HepG2 (cell line): ENCODE data around the gene GRB10. TPM values are rescaled to one million over a fixed set of nuclear protein-coding genes. Genes with fewer than 3 reads are reported as not detected.

Source experiments
- ATAC-seq: fragments of 200-7000 bp; cut with Tn5 transposase; 3 replicates; pipeline ENCODE4 v1.9.1; 2020; ENCODE audit warnings: mild to moderate bottlenecking, moderate library complexity
- BruUV-seq: library from RNA; stranded (reverse); fragments of 400-500 nt; replicated peaks from 2 replicates; lab custom pipeline; 2021; lab: Mats Ljungman, UMichigan
- CTCF ChIA-PET: fragments of 300-600 bp; formaldehyde crosslinking; extraction: SDS; loops from one replicate; lab custom pipeline; 2021; ENCODE audit warnings: low total read pairs, inconsistent platforms, low intra/inter-chr PET ratio; lab: Yijun Ruan, JAX
- POLR2A ChIA-PET: fragments of 350-600 bp; sonication (Branson Sonifier 250); formaldehyde crosslinking; loops from one replicate; lab custom pipeline; 2020; ENCODE audit warnings: antibody characterized with exemption, inconsistent platforms; lab: Yijun Ruan, JAX
- DNase-seq: peaks from one replicate; pipeline ENCODE4 v3.0.0-alpha.2; 2015; ENCODE audit warnings: low spot score
- FAIRE-seq: peaks from 3 replicates; lab custom pipeline; 2011; peaks lifted over from hg19 to GRCh38; lab: Jason Lieb, UNC
- H2AFZ ChIP-seq: one replicate; pipeline ENCODE4 v1.6.1; 2011; ENCODE audit warnings: low read length, inconsistent platforms
- H3K27ac ChIP-seq: fragments of 300-600 bp; 3 replicates; pipeline ENCODE4 v1.8.0; 2011; ENCODE audit warnings: mixed run types, mild to moderate bottlenecking, mixed read lengths, low read length, inconsistent platforms; ENCODE audit not compliant: insufficient read depth; ENCODE audit errors: extremely low read length
- H3K27me3 ChIP-seq, 2 experiments: fragments of 200-600 bp in 1 of 2; 2 replicates in 1 of 2; 3 replicates in 1 of 2; pipeline versions ENCODE4 v1.6.0 to v1.8.0; 2011; ENCODE audit warnings: low read length in 2 of 2, mild to moderate bottlenecking in 2 of 2, moderate library complexity in 2 of 2, inconsistent platforms in 1 of 2; ENCODE audit not compliant: insufficient read depth in 2 of 2, control insufficient read depth in 1 of 2
- H3K36me3 ChIP-seq, 2 experiments: fragments of 200-600 bp in 1 of 2; replicated peaks in 1 of 2; 2 replicates in 1 of 2; 3 replicates in 1 of 2; pipeline versions ENCODE4 v1.5.1 to v1.8.0; 2011; ENCODE audit warnings: low read length in 2 of 2, inconsistent platforms in 1 of 2; ENCODE audit not compliant: insufficient read depth in 2 of 2, control insufficient read depth in 1 of 2
- H3K4me1 ChIP-seq: 2 replicates; pipeline ENCODE4 v1.5.1; 2012; ENCODE audit warnings: low read length, inconsistent platforms; ENCODE audit not compliant: insufficient read depth
- H3K4me2 ChIP-seq: 2 replicates; pipeline ENCODE4 v1.6.0; 2011; ENCODE audit warnings: low read depth, low read length, inconsistent platforms
- H3K4me3 ChIP-seq, 3 experiments: fragments of 200-600 bp in 1 of 3; sonication (generic), shearing (Covaris generic) in 1 of 3; replicated peaks in 1 of 3; 2 replicates each; pipeline ENCODE4 v1.5.1; 2011 to 2016; ENCODE audit warnings: low read length in 3 of 3, inconsistent platforms in 2 of 3, low read depth in 2 of 3, mild to moderate bottlenecking in 2 of 3, control low read depth in 1 of 3, mixed read lengths in 1 of 3; ENCODE audit not compliant: insufficient read depth in 1 of 3
- H3K79me2 ChIP-seq: one replicate; pipeline ENCODE4 v1.6.1; 2011; ENCODE audit warnings: low read length, inconsistent platforms; ENCODE audit not compliant: insufficient read depth
- H3K9ac ChIP-seq: 2 replicates; pipeline ENCODE4 v1.6.0; 2011; ENCODE audit warnings: mild to moderate bottlenecking, low read depth, low read length, inconsistent platforms; ENCODE audit not compliant: insufficient read depth
- H3K9me3 ChIP-seq: 2 replicates; pipeline ENCODE4 v1.5.1; 2012; ENCODE audit warnings: mild to moderate bottlenecking, low read length
- H4K20me1 ChIP-seq: 2 replicates; pipeline ENCODE4 v1.6.0; 2011; ENCODE audit warnings: inconsistent platforms, mild to moderate bottlenecking, low read length, moderate library complexity; ENCODE audit not compliant: insufficient read depth
- CHCHD3 ChIP-seq: sonication (generic); formaldehyde crosslinking; IDR thresholded peaks from 2 replicates; pipeline ENCODE4 v1.8.0; 2022; ENCODE audit warnings: mild to moderate bottlenecking, missing genetic modification reagents, moderate library complexity
- EZH2 ChIP-seq: conservative IDR thresholded peaks from 2 replicates; pipeline ENCODE4 v1.6.1; 2012; ENCODE audit warnings: mild to moderate bottlenecking, low read depth, low read length, moderate library complexity
- GFI1 ChIP-seq: sonication (generic); formaldehyde crosslinking; IDR thresholded peaks from 2 replicates; pipeline ENCODE4 v1.5.0; 2020; ENCODE audit warnings: missing genetic modification reagents, mild to moderate bottlenecking, borderline replicate concordance
- HHEX ChIP-seq: IDR thresholded peaks from 2 replicates; pipeline ENCODE4 v1.6.1; 2016; ENCODE audit warnings: control low read depth
- RBFOX2 ChIP-seq: fragments of 200-400 bp; formaldehyde crosslinking; IDR thresholded peaks from 2 replicates; pipeline ENCODE4 v1.6.1; 2017; ENCODE audit warnings: low read depth, mild to moderate bottlenecking, low read length
- ZEB1 ChIP-seq: IDR thresholded peaks from 2 replicates; pipeline ENCODE4 v1.6.1; 2012; ENCODE audit warnings: mild to moderate bottlenecking, low read depth, inconsistent platforms; ENCODE audit not compliant: insufficient replicate concordance
- ZNF563 ChIP-seq: sonication (generic); formaldehyde crosslinking; IDR thresholded peaks from 2 replicates; pipeline ENCODE4 v1.8.0; 2022; ENCODE audit warnings: mild to moderate bottlenecking, moderate library complexity, missing genetic modification reagents
- ZNF777 ChIP-seq: sonication (generic); formaldehyde crosslinking; IDR thresholded peaks from 2 replicates; pipeline ENCODE4 v1.4.0; 2020; ENCODE audit warnings: missing genetic modification reagents
- WGBS: methylation state at CpG from one replicate; pipeline ENCODE4 v1.1.6; 2017; ENCODE audit warnings: low lambda C conversion rate; 5-methylcytosine and 5-hydroxymethylcytosine counted together
- in situ Hi-C: cut with HindIII; loops from 2 replicates; pipeline ENCODE4 v1.10.0; 2017; ENCODE audit warnings: low pct_unique_long_range_greater_than_20kb; ENCODE audit not compliant: extremely low pct_ligation_motif_present
- intact Hi-C: fragments of 100-400 bp; cut with micrococcal nuclease; formaldehyde crosslinking; loops from one replicate; pipeline ENCODE4 v1.10.0; 2022; ENCODE audit not compliant: unreplicated experiment
- polyA plus RNA-seq, 8 experiments: library from polyadenylated mRNA; depleted of rRNA in 3 of 8; stranded (reverse) in 7 of 8; unstranded in 1 of 8; fragments of >200 nt; fragmentation: Illumina TruSeq in 4 of 8; extraction: Trizol in 4 of 8; gene quantifications; 2 replicates each; pipeline versions ENCODE4 v1.2.1 to v1.2.3, GENCODE V29; 2011 to 2016; ENCODE audit warnings: low read depth in 4 of 8, missing spikeins in 1 of 8, mixed read lengths in 1 of 8; ENCODE audit not compliant: insufficient read depth in 1 of 8
- total RNA-seq, 5 experiments: library from RNA; depleted of rRNA; stranded (reverse); fragments of >200 nt; fragmentation: Illumina TruSeq; extraction: Trizol; gene quantifications; 2 replicates each; pipeline ENCODE4 v1.2.3, GENCODE V29; 2016; ENCODE audit warnings: low read depth in 1 of 5
- TF ChIP-seq, protein P1 (sequence below): sonication (generic); formaldehyde crosslinking; IDR thresholded peaks from 2 replicates; pipeline ENCODE4 v1.4.0; 2020; ENCODE audit warnings: missing genetic modification reagents

GRB10 gene
- total and polyA plus RNA-seq, 2 of the 13 experiments (the other 11 are each of a cell fraction or from before 2014, with no cell fraction given): 4.0 to 6.8 TPM

DNA sequence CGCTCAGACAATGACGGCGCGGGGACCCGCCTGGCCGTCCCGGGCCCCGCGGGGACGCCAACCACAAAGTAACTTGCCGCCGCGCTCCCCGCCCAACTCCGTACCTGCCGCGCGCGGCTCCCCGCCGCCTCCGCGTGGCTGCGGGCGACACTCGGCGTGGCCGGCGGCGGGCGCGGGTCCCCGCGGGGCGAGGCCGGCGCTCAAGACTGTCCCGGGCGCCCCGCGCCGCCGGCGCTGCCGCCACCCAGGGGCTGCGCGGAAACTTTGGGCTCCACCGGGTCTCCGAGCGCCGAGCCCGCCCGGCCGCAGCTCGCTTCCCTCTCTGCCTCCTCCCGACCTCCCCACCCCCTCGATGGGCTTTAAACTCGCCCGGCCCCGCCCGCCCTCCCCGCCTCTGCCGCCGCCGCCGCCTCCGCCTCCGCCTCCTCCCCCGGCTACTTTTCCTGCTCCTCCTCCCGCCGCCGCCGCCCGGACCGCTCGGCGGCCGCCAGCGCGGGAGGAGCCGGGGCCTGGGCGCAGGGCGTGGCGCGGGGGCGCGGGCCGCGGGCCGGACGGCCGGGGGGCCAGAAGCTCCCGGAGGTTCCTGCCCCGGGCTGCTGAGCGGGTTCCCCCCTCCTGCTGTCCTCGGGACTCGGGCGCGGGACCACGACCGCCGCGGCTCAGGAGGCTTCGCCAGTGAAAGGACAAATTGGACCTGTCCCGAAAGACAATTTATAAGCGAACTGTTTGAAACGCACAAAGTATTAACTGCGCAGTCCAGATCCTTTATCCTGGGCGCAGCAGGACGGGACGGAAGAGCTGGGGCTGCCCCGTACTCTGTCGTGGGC is 10.6 kb upstream of the GRB10 start:
- DNase-seq (no peak), FAIRE-seq (no peak), ATAC-seq (peak; percentile 59)
- in situ Hi-C loops: no loop called here
- H2AFZ ChIP-seq: no peak overlapping the region
- CTCF ChIA-PET: no interaction called here
- no TSS peak for BruUV-seq
- peaks cover 18% of the 10 kb centered on the region for H3K4me1 ChIP-seq
- H4K20me1 ChIP-seq: 0 out of 2 replicates have a peak, but pooled peaks cover 4% of the 10 kb centered on the region
- peak overlapping the region; percentile 38 to 70 (median 45); a peak in 5 of 6 replicates for H3K4me3 ChIP-seq
- H3K36me3 ChIP-seq: no peaks in the 10 kb centered on the region
- H3K27me3 ChIP-seq: peaks cover 2 to 30% of the 10 kb centered on the region in 2 experiments; a peak in 4 of 5 replicates
- POLR2A ChIA-PET: no interaction called here
- intact Hi-C loops: loop anchor here (2.0 to 5.0 kb wide), 2 partner anchors 76 to 97 kb away; no protein-coding TSS in a partner anchor
- 8% methylated on average over 5 of the region's 113 CpGs for WGBS
- H3K27ac ChIP-seq: no peak overlapping the region
- H3K9ac ChIP-seq: no peak overlapping the region
- peaks cover 3% of the 10 kb centered on the region for H3K79me2 ChIP-seq
- H3K9me3 ChIP-seq: peaks cover 9% of the 10 kb centered on the region
- no peak for TF ChIP-seq HHEX
- TF ChIP-seq RBFOX2: peak; percentile 8; the same call in 1 of the 2 replicates
- peak; percentile 49 for TF ChIP-seq ZNF777 (CRISPR knock-in tag)
- 0 out of 2 replicates have a peak, but pooled peaks have one; percentile 57 for TF ChIP-seq EZH2
- H3K4me2 ChIP-seq: peak overlapping the region; percentile 72

- CTCF ChIA-PET: no interaction called here
- no peak for TF ChIP-seq ZNF563 (CRISPR knock-in tag)
- no peak for TF ChIP-seq ZEB1
- 0 out of 2 replicates have a peak, but pooled peaks have one; percentile 26 for TF ChIP-seq RBFOX2
- TF ChIP-seq, protein P1, sequence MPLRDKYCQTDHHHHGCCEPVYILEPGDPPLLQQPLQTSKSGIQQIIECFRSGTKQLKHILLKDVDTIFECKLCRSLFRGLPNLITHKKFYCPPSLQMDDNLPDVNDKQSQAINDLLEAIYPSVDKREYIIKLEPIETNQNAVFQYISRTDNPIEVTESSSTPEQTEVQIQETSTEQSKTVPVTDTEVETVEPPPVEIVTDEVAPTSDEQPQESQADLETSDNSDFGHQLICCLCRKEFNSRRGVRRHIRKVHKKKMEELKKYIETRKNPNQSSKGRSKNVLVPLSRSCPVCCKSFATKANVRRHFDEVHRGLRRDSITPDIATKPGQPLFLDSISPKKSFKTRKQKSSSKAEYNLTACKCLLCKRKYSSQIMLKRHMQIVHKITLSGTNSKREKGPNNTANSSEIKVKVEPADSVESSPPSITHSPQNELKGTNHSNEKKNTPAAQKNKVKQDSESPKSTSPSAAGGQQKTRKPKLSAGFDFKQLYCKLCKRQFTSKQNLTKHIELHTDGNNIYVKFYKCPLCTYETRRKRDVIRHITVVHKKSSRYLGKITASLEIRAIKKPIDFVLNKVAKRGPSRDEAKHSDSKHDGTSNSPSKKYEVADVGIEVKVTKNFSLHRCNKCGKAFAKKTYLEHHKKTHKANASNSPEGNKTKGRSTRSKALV: 0 out of 2 replicates have a peak, but pooled peaks have one; percentile 23
- TF ChIP-seq GFI1 (CRISPR knock-in tag): no peak
- no peak for TF ChIP-seq CHCHD3 (CRISPR knock-in tag)
Observed at GRCh38 chr7:50792342-50793119, 9.8 kb upstream of the GRB10 start.

More at GRCh38 chr7:50792342-50793119, 9.8 kb upstream of the GRB10 start:
- Histone ChIP-seq H3K9ac (peak overlapping the region; percentile 37; the same call in 1 of the 2 replicates), H3K4me1 (peaks cover 18% of the 10 kb centered on the region), H2AFZ (no peak overlapping the region), H3K4me3 (peak overlapping the region; percentile 45 to 76 (median 70)), H3K36me3 (no peaks in the 10 kb centered on the region), H3K27me3 (peaks cover 2 to 30% of the 10 kb centered on the region in 2 experiments; a peak in 4 of 5 replicates), H3K4me2 (peak overlapping the region; percentile 72), H3K9me3 (peaks cover 13% of the 10 kb centered on the region), H4K20me1 (0 out of 2 replicates have a peak, but pooled peaks cover 4% of the 10 kb centered on the region), H3K27ac (no peak overlapping the region), H3K79me2 (peaks cover 3% of the 10 kb centered on the region)
- POLR2A ChIA-PET: no interaction called here
- ATAC-seq (peak; percentile 11; the same call in 2 of the 3 replicates), DNase-seq (no peak), FAIRE-seq (no peak)
- BruUV-seq: no TSS peak
- 13% methylated on average over 24 of the region's 91 CpGs for WGBS
- in situ Hi-C loops: no loop called here
- intact Hi-C loops: loop anchor here (2.0 to 5.0 kb wide), 2 partner anchors 75 to 96 kb away; no protein-coding TSS in a partner anchor
